Right atrium auricular region (tissue), 2 donors: ENCODE results near the gene CDH13. TPM values are rescaled to one million over a fixed set of nuclear protein-coding genes. Genes with fewer than 3 reads are reported as not detected.

Experiments
- DNase-seq: peaks from one replicate; pipeline ENCODE4 v3.0.0-alpha.2; 2019; ENCODE audit warnings: low spot score
- H3K27ac ChIP-seq, 2 donors: fragments of 200-600 bp; sonication (generic); 1 replicate in 1 of 2; 2 replicates in 1 of 2; pipeline ENCODE4 v1.5.1; 2016 to 2019
- H3K27me3 ChIP-seq, 2 donors: fragments of 200-600 bp; sonication (generic); one replicate each; pipeline versions ENCODE4 v1.5.1 to v1.6.0; 2017 to 2019
- H3K36me3 ChIP-seq: fragments of 200-600 bp; sonication (generic); one replicate; pipeline ENCODE4 v1.5.1; 2016
- H3K4me1 ChIP-seq, 2 donors: fragments of 200-600 bp; sonication (generic); one replicate each; pipeline versions ENCODE4 v1.5.1 to v1.6.0; 2017 to 2019
- H3K4me3 ChIP-seq, 2 donors: fragments of 200-600 bp; sonication (generic); 1 replicate in 1 of 2; 2 replicates in 1 of 2; pipeline ENCODE4 v1.5.1; 2017 to 2019; ENCODE audit warnings: mild to moderate bottlenecking in 1 of 2, moderate library complexity in 1 of 2
- H3K9me3 ChIP-seq, 2 donors: fragments of 200-600 bp; sonication (generic); one replicate each; pipeline ENCODE4 v1.5.1; 2019
- total RNA-seq, 2 donors: library from RNA; depleted of rRNA; stranded (reverse); fragments of >200 nt; gene quantifications; one replicate each; pipeline ENCODE4 v1.1.0, GENCODE V29; 2016
- TF ChIP-seq, protein P1 (sequence below), 2 donors: fragments of 200-600 bp; sonication (generic); IDR thresholded peaks; one replicate each; pipeline ENCODE4 v1.5.1; 2019; ENCODE audit warnings: antibody characterized with exemption in 2 of 2

Gene CDH13
- total RNA-seq, 2 donors from 2014 or later: 75.4 to 85.9 TPM

DNA sequence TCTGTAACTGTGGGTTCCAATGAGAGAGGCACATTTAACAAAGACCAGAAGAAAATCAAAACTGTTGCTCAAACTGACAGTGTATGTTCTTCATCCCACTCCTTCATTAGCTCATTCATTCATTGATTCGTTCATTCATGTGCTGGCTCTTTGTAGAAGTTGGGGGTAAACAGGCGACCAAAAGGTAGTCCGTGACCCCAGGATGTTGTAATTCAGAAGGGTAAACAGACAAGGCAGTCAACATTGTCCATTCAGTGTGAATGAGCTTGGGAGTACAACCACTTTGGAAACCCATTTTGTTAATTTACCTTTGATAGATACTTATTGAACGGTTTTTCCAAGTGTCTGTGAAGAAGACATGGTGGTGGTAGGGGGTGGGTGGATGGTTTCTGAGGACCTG is 26.1 kb downstream of the CDH13 start:
- Histone ChIP-seq H3K27ac (no peak overlapping the region), H3K4me1 (peaks cover 0 to 41% of the 10 kb centered on the region in 2 donors)
- TF ChIP-seq, protein P1, sequence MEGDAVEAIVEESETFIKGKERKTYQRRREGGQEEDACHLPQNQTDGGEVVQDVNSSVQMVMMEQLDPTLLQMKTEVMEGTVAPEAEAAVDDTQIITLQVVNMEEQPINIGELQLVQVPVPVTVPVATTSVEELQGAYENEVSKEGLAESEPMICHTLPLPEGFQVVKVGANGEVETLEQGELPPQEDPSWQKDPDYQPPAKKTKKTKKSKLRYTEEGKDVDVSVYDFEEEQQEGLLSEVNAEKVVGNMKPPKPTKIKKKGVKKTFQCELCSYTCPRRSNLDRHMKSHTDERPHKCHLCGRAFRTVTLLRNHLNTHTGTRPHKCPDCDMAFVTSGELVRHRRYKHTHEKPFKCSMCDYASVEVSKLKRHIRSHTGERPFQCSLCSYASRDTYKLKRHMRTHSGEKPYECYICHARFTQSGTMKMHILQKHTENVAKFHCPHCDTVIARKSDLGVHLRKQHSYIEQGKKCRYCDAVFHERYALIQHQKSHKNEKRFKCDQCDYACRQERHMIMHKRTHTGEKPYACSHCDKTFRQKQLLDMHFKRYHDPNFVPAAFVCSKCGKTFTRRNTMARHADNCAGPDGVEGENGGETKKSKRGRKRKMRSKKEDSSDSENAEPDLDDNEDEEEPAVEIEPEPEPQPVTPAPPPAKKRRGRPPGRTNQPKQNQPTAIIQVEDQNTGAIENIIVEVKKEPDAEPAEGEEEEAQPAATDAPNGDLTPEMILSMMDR (IDR thresholded peaks at IDR 0.05): no peak

DNA sequence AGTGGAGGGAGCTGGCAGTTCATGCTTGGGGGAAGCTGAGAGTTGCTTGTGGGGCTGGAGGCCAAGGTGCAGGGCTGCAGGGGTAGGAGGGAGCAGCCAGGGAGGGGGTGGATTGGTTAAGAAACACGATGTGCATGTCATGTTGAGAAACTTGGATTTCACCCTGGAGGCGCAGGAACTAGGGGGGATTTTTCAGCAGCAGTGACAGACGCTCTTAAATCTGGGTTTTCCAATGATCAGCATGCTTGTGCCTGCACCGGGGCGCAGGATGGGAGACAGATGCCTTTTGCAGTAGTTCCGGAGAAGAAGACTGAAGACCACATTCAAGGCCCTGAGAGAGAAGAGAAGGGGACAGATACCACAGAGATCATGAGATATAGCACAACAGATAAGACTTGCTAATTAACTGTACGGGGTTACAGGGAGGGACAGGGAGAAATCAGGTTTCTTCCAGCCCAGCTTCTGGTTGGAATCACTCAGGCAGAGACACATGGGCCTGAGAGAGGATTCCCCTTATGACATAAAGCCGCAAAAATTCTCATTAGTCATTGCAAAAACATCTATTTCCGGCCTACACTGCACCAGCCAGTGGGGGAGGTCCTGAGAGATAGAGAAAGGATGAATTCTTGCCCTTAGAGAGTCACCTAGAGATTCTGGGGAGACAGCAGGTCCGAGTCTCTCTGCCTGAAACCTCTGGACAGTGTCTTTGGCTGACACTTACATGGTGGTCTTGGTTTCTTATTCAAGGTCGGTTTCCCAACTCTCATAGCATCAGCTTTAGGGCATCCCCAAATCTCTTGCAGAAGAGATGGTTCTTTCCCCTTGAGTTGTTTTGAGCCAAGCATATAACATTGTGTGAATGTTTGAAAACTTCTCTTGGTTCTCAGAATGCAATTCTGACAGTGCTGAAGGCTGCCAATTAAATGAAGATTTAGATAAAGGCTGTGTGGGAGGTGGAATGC is 27.1 kb downstream of the CDH13 start:
- no peak overlapping the region for H3K4me3 ChIP-seq
- peak overlapping the region in 1 of 2 donors; percentile 0 for H3K27ac ChIP-seq
- H3K27me3 ChIP-seq: no peaks in the 10 kb centered on the region
- H3K9me3 ChIP-seq: no peaks in the 10 kb centered on the region
- no peak for DNase-seq
- H3K36me3 ChIP-seq: no peaks in the 10 kb centered on the region
- TF ChIP-seq, protein P1 (IDR thresholded peaks at IDR 0.05): no peak
- H3K4me1 ChIP-seq: peaks cover 0 to 41% of the 10 kb centered on the region in 2 donors

More for the DNA sequence above, 26.1 kb downstream of the CDH13 start:
- Histone ChIP-seq H3K27me3 (no peaks in the 10 kb centered on the region), H3K4me3 (no peak overlapping the region), H3K9me3 (no peaks in the 10 kb centered on the region), H3K36me3 (no peaks in the 10 kb centered on the region)
- DNase-seq: no peak

DNA sequence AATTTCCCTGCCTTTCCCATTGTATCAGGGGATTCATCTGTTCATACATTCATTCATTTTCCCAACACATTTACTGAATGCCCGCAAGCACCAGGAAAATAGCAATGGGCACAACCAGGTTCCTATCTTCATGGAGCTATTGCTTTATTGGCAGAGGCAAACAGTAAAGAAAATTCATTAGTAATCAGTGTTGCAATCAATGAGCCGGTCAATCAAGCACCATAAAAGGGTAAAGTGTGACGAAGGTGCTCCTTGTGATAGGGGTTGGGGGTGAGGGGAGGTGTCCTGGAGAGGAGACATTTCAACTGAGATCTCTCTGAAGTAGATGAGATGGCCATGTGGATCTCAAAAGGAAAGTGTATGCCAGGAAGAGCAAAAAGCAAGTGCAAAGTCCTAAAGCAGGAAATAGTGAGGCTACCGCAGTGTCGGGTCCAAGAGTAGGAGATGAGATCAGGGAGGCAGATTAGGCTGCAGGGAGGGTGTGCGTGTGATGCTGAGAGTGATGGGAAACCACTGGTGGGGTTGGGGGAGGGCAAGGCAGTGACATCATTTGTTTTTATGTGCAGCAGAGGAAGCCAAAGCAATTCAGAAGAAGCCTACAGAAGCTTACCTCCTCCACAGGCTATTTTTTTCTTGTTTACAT is 28.4 kb downstream of the CDH13 start:
- Histone ChIP-seq H3K27me3 (no peaks in the 10 kb centered on the region), H3K4me3 (no peak overlapping the region), H3K36me3 (no peaks in the 10 kb centered on the region), H3K9me3 (no peaks in the 10 kb centered on the region), H3K4me1 (peaks cover 0 to 41% of the 10 kb centered on the region in 2 donors), H3K27ac (no peak overlapping the region)
- TF ChIP-seq, protein P1 (IDR thresholded peaks at IDR 0.05): no peak
- no peak for DNase-seq

DNA sequence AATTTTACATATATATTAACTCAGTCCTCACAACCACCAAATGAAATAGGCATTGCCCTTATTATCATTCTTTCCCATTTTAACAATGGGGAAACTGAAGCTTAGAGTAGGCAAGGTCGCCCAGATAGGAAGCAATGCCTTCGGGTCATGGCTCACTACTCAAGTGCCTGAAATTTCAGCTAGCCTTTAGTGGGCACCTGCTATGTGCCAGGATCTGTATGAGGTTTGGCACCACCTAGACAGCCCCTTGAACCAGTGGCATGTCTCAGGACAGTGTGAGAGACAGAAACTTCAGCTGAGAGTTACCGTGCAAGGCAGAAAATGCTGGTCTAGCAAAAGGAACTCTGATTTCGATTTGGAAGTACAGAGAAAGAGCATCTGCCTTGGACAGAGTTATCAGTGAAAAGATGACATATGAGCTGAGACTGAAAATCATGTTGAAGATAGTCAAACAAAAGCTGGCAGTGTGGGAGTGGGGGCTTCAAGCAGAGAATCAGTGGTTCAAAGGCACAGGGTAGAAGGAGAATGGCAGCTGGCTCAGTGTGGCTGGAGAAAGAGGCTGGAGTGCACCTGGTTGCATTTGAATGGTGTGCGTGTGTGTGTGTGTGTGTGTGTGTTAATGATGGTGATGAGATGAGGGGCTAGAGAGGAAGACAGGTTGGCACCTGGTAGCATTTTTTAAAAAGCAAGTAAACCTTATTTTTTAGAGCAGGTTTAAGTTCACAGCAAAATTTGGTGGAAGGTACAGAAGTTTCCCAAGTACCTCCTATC is 29.1 kb downstream of the CDH13 start:
- Histone ChIP-seq H3K27ac (no peak overlapping the region), H3K36me3 (no peaks in the 10 kb centered on the region), H3K27me3 (no peaks in the 10 kb centered on the region), H3K9me3 (no peaks in the 10 kb centered on the region), H3K4me3 (no peak overlapping the region), H3K4me1 (peaks cover 0 to 41% of the 10 kb centered on the region in 2 donors)
- TF ChIP-seq, protein P1 (IDR thresholded peaks at IDR 0.05): no peak
- no peak for DNase-seq

DNA sequence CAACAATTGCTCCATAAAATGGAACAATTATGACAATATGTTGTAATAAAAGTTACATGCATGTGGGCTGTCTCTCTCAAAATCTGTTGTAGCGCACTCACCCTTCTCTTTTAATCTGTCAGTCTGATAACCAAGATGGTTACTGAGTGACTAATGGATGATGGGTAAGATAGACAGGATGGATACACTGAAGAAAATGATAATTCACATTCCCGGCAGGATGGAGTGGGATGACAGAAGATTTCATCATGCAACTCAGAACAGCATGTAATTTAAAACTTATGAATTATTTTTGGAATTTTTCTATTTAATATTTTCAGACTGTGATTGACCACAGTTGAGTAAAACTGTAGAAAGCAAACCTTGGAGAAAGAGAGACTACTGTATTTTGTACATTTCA is 30.5 kb downstream of the CDH13 start:
- Histone ChIP-seq H3K9me3 (no peaks in the 10 kb centered on the region), H3K4me1 (peaks cover 0 to 34% of the 10 kb centered on the region in 2 donors), H3K4me3 (no peak overlapping the region), H3K27me3 (no peaks in the 10 kb centered on the region), H3K36me3 (no peaks in the 10 kb centered on the region), H3K27ac (no peak overlapping the region)
- TF ChIP-seq, protein P1 (IDR thresholded peaks at IDR 0.05): no peak
- DNase-seq: no peak
